ENCODE results near the gene ABHD12.

DNA sequence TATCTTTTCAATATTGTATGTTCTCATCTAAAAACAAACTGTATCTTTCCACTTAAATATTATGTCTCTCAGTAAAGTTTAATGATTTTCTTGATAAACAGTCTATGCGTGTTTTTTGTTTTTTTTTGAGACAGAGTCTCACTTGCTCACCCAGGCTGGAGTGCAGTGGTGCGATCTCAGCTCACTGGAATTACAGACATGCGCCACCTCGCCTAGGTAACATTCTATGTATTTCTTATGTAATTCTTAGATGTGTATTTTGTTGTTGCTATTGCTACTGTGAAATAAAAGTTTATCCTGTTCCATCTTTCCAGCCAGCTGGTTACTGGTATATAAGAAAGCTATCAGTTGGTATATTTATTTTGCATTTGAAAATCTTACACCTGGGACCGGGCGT, 29.4 kb downstream of the ABHD12 start:
- no peak for TF ChIP-seq CTCF (conservative IDR thresholded peaks at IDR 0.05; ENCODE audit: low read depth, low read length)
- no peak for TF ChIP-seq EZH2 (IDR thresholded peaks at IDR 0.05; ENCODE audit: borderline replicate concordance, low read depth, low read length, poor library complexity, severe bottlenecking)

Measured in A673 (cell line).